Osteoblast (primary cell): ENCODE data around the gene STAT2. TPM values are rescaled to one million over a fixed set of nuclear protein-coding genes. Genes with fewer than 3 reads are reported as not detected.
A peak's percentile ranks its signal among the peaks of the same experiment; 100 is the strongest.

ENCODE experiments used
- DNase-seq: peaks from one replicate; pipeline ENCODE4 v3.0.0; 2011; ENCODE audit warnings: low spot score, mixed read lengths; ENCODE audit not compliant: insufficient read length; ENCODE audit errors: missing footprints
- H2AFZ ChIP-seq: 2 replicates; pipeline ENCODE4 v1.6.0; 2011; ENCODE audit warnings: mild to moderate bottlenecking, low read length
- H3K27ac ChIP-seq: 2 replicates; pipeline ENCODE4 v1.5.1; 2011; ENCODE audit warnings: mild to moderate bottlenecking, low read depth, low read length, moderate library complexity
- H3K27me3 ChIP-seq: 2 replicates; pipeline ENCODE4 v1.6.0; 2012; ENCODE audit warnings: mild to moderate bottlenecking, control low read depth, inconsistent platforms, low read length, moderate library complexity; ENCODE audit not compliant: insufficient read depth
- H3K36me3 ChIP-seq: 2 replicates; pipeline ENCODE4 v1.5.1; 2011; ENCODE audit warnings: mild to moderate bottlenecking, low read length, control low read depth, moderate library complexity; ENCODE audit not compliant: insufficient read depth
- H3K4me1 ChIP-seq: 2 replicates; pipeline ENCODE4 v1.5.1; 2011; ENCODE audit warnings: mild to moderate bottlenecking, low read length, control low read depth, moderate library complexity; ENCODE audit not compliant: insufficient read depth
- H3K4me2 ChIP-seq: 2 replicates; pipeline ENCODE4 v1.6.0; 2011; ENCODE audit warnings: mild to moderate bottlenecking, low read length; ENCODE audit not compliant: insufficient read depth
- H3K4me3 ChIP-seq: fragments of 200-600 bp; sonication (generic); 3 replicates; pipeline ENCODE4 v1.5.1; 2012; ENCODE audit warnings: mild to moderate bottlenecking, low read length, inconsistent platforms; ENCODE audit not compliant: insufficient read depth
- H3K79me2 ChIP-seq: 2 replicates; pipeline ENCODE4 v1.6.0; 2012; ENCODE audit warnings: mild to moderate bottlenecking, low read length, control low read depth, inconsistent platforms; ENCODE audit not compliant: insufficient read depth
- H3K9me3 ChIP-seq: 2 replicates; pipeline ENCODE4 v1.5.1; 2011; ENCODE audit warnings: low read depth, low read length, control low read depth
- H4K20me1 ChIP-seq: 2 replicates; pipeline ENCODE4 v1.6.0; 2012; ENCODE audit warnings: mild to moderate bottlenecking, low read length, control low read depth; ENCODE audit not compliant: insufficient read depth
- CTCF ChIP-seq: IDR thresholded peaks from 2 replicates; pipeline ENCODE4 v1.5.1; 2011; ENCODE audit warnings: mild to moderate bottlenecking, low read depth, low read length, moderate library complexity; ENCODE audit errors: extremely low read depth
- total RNA-seq: library from RNA; depleted of rRNA; stranded (reverse); fragments of >200 nt; gene quantifications from 2 replicates; pipeline ENCODE4 v1.2.3, GENCODE V29; 2012

STAT2 gene
- total RNA-seq, 1 donor: 652 TPM

- H3K36me3 ChIP-seq: no peaks in the 10 kb centered on the region
- H3K4me3 ChIP-seq: no peak overlapping the region
- TF ChIP-seq CTCF: peak; percentile 34
- H2AFZ ChIP-seq: peak overlapping the region; percentile 41
- no peak overlapping the region for H3K27ac ChIP-seq
- no peaks in the 10 kb centered on the region for H4K20me1 ChIP-seq
- no peak for DNase-seq
- H3K27me3 ChIP-seq: no peaks in the 10 kb centered on the region
- H3K4me2 ChIP-seq: no peak overlapping the region
- H3K4me1 ChIP-seq: no peaks in the 10 kb centered on the region
- H3K79me2 ChIP-seq: no peaks in the 10 kb centered on the region
- H3K9me3 ChIP-seq: no peaks in the 10 kb centered on the region
These were observed 17.5 kb upstream of the STAT2 start for GRCh38 chr12:56377310-56377988.

GRCh38 chr12:56375598-56376434 lies 15.9 kb upstream of the STAT2 start:
- Histone ChIP-seq H3K4me1 (no peaks in the 10 kb centered on the region), H3K4me3 (no peak overlapping the region), H3K27me3 (no peaks in the 10 kb centered on the region), H4K20me1 (no peaks in the 10 kb centered on the region), H3K9me3 (no peaks in the 10 kb centered on the region), H2AFZ (no peak overlapping the region), H3K36me3 (no peaks in the 10 kb centered on the region), H3K79me2 (no peaks in the 10 kb centered on the region), H3K4me2 (no peak overlapping the region), H3K27ac (no peak overlapping the region)
- DNase-seq: no peak
- TF ChIP-seq CTCF: no peak

GRCh38 chr12:56374726-56375597 lies 15.1 kb upstream of the STAT2 start:
- Histone ChIP-seq H4K20me1 (no peaks in the 10 kb centered on the region), H3K4me1 (no peaks in the 10 kb centered on the region), H2AFZ (no peak overlapping the region), H3K9me3 (no peaks in the 10 kb centered on the region), H3K4me2 (no peak overlapping the region), H3K36me3 (no peaks in the 10 kb centered on the region), H3K27me3 (no peaks in the 10 kb centered on the region), H3K79me2 (no peaks in the 10 kb centered on the region), H3K27ac (no peak overlapping the region), H3K4me3 (no peak overlapping the region)
- TF ChIP-seq CTCF: no peak
- no peak for DNase-seq

- H3K27me3 ChIP-seq: no peaks in the 10 kb centered on the region
- H2AFZ ChIP-seq: no peak overlapping the region
- no peaks in the 10 kb centered on the region for H4K20me1 ChIP-seq
- no peaks in the 10 kb centered on the region for H3K36me3 ChIP-seq
- no peak overlapping the region for H3K4me2 ChIP-seq
- no peaks in the 10 kb centered on the region for H3K79me2 ChIP-seq
- no peak for DNase-seq
- no peaks in the 10 kb centered on the region for H3K9me3 ChIP-seq
- H3K4me1 ChIP-seq: no peaks in the 10 kb centered on the region
- H3K4me3 ChIP-seq: no peak overlapping the region
- H3K27ac ChIP-seq: no peak overlapping the region
- no peak for TF ChIP-seq CTCF
These were observed 13.6 kb upstream of the STAT2 start for GRCh38 chr12:56373515-56373914.
